NCI-H69 (cell line): ENCODE measurements around the gene KCNF1.
A peak's percentile ranks its signal among the peaks of the same experiment; 100 is the strongest.

Experiments
- DNase-seq: peaks from one replicate; lab custom pipeline; 2025; lab: John Stamatoyannopoulos, UW

KCNF1 gene, protein sequence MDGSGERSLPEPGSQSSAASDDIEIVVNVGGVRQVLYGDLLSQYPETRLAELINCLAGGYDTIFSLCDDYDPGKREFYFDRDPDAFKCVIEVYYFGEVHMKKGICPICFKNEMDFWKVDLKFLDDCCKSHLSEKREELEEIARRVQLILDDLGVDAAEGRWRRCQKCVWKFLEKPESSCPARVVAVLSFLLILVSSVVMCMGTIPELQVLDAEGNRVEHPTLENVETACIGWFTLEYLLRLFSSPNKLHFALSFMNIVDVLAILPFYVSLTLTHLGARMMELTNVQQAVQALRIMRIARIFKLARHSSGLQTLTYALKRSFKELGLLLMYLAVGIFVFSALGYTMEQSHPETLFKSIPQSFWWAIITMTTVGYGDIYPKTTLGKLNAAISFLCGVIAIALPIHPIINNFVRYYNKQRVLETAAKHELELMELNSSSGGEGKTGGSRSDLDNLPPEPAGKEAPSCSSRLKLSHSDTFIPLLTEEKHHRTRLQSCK

GRCh38 chr2:10911291-10912075, at the start of gene KCNF1:
Gene KCNF1 (plus strand): TSS chr2:10911934. CDS start chr2:10912427, 493 bp downstream.
- DNase-seq: peak; percentile 62

DNA sequence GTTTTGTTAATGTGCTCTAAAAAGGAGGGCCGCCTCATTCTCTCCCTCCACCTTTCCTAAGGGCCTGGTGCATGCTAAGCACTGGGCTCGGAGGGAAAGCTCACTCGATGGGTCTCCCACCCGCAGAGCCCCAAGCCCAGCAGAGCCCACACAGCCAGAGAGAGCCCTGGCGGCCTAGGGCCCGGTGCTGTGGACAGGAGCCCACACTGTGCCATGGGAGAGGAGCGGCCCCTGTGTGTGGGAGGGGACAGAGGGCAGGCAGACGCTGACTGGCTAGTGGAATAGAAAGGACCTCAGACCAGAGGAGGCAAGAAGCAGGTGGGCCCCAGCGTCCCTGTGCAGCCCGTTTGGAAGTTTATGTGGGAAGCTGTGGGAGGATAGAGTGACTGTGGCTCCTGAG, 49.4 kb upstream of the KCNF1 start:
- no peak for DNase-seq

DNA sequence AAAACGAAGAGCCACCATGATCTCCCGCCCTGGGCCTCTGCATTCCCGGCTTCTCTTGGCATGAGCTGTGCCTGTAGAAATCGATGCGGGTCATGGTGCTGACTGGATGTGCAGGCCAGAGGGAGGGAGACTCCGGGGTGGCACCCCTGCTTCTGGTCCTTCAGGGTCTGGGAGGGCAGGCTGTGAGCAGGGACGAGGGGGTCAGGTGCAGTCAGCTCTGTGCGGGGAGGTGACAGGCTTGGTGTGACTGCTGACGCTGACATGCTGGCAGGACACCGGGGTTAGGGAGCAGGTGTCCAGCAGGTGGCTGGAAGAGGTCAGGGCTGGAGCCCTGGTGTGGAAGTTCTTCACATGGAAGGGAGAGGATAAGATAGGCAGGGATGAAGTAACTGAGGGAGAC, 48.7 kb upstream of the KCNF1 start:
- no peak for DNase-seq

DNA sequence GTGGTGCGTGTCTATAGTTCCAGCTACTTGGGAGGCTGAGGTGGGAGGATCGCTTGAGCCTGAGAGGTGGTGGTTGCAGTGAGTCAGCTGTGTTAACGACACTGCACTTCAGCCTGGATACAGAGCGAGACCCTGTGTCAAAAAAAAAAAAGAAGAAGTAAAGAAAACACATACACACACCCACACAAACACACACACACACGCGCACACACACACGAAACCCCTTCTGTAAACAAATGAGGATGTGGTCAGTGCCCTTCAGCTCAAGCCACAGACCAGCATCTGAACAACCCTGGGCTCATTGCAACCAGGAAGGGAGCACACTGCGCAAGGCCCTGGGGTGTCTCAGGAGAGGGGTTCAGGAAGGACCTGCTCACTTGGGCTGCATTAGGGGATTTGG, 47.9 kb upstream of the KCNF1 start:
- no peak for DNase-seq

DNA sequence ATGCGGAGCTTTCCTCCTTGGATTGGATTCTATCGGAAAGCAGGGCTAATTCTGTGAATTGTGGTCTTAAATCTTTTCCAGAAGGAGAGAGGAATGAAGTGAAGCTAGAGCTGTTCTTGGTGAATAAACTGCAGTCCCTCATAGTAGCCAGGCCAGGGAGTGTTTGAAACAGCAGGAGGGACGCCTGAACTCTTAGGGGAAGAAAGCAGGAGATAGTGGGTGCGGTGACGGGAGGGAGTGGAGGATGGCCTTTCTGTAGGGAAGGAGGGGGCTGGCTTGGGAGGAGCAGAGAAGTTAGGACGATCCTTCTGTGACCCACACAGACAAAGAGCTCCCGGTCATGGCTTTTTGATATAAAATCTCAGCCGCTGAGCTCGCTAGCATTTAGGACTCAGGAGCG, 47.5 kb upstream of the KCNF1 start:
- DNase-seq: no peak

GRCh38 chr2:10864861-10865636, 46.7 kb upstream of the KCNF1 start:
- DNase-seq: no peak

- DNase-seq: no peak
Measured at GRCh38 chr2:10865841-10866240, 45.9 kb upstream of the KCNF1 start.

- no peak for DNase-seq
Measured at GRCh38 chr2:10867692-10868420, 43.9 kb upstream of the KCNF1 start.

- no peak for DNase-seq
Measured at GRCh38 chr2:10868465-10869314, 43.0 kb upstream of the KCNF1 start.

GRCh38 chr2:10871978-10872377, 39.8 kb upstream of the KCNF1 start:
- DNase-seq: no peak

DNA sequence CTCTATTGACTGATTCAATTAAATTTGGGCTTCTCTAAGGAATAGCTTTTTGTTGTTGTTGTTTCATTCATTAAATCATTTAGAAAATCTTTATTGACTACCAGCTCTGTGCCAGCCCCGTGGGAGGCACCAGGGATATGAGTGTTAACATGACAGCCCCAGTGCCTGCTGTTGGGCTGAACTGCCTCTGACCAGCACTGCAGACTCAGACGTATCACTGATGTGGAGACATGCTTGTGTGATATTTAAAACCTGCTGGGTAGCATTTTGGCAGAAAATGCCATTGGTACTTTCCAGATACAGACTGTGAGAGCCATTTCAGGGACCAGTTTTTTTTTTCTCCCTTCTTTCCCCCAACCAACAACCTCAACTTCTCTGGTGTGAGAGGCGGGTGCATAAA, 38.6 kb upstream of the KCNF1 start:
- DNase-seq: no peak

GRCh38 chr2:10873790-10874437, 37.8 kb upstream of the KCNF1 start:
- no peak for DNase-seq

DNA sequence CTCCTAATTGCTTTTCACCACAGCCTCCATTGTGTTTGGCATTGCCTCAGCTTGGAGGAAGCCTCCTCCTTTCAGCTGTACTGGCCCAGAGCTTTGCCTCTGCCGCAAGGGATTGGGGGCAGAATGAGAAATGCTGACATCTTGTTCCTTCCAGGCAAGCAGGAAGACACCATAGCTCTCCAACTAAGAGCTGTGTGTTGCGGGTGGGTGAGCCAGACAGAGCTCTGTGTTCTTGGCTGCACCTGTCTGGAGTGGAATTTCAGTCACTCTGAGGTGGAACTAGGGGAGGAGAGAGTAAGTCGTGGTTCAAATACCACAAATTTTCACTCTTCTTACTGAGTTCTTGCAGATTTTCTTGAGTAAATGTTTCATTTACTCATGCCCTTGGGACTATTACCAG, 36.6 kb upstream of the KCNF1 start:
- no peak for DNase-seq

- no peak for DNase-seq
Measured at GRCh38 chr2:10876394-10876793, 35.3 kb upstream of the KCNF1 start.

- no peak for DNase-seq
Measured at GRCh38 chr2:10876963-10877362, 34.8 kb upstream of the KCNF1 start.

GRCh38 chr2:10877651-10878111, 34.1 kb upstream of the KCNF1 start:
- no peak for DNase-seq

DNA sequence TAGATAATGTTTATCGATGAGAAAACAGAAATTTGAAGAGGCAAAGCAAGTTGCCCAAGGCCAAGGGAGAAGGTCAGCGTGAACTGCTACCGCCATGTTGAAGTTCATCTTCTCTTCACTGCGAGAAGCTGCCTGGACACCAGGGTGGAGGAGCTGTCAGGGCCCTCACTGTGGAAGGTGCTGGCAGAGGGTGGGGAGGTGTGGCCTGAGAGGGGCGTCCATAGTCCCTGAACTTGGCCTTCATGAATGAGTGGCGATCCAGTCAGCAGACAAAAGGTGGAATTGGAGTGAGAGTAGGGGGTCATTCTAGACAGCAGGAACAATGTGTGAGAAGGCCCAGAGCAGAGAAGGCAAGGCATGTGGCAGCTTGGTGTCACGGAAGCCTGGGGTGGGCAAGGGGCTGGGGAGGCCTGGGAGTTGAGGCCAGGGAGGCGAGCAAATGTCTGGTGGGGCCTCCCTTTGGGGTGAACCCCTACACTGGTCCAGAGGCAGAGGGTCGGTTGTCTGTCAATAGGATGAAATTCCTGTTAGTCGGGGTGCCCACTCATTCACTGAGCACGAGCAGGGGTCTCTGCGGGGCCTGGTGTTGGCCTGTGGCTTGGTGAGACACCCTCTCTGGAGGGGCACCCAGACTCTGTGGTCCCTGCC, 33.3 kb upstream of the KCNF1 start:
- no peak for DNase-seq

DNA sequence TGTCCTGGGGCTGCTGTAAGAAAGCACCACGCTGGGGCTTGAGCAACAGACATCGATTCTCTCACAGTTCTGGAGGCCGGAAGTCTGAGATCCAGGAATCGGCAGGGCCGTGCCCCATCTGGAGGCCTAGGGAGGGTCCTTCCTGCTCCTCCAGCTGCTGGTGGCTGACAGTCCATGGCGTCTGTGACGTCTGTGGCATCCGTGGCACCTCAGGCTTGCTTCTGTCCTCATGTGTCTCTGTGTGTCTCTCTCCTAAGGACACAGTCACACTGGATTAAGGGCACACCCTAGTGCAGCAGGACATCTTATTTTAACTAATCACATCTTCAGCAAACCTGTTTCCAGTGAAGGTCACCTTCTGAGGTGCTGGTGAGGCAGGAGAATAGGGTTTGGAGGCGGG, 32.6 kb upstream of the KCNF1 start:
- DNase-seq: no peak
